SK-N-SH treated with all-trans-retinoic acid at 6 μM for 48 hours (cell line): ENCODE results near the gene BBOF1.

Experiments used
- ATAC-seq: fragments of 200-7000 bp; cut with Tn5 transposase; 3 replicates; pipeline ENCODE4 v1.9.1; 2020; ENCODE audit warnings: mild to moderate bottlenecking, moderate library complexity
- ARNTL ChIP-seq: fragments of 450-650 bp; formaldehyde crosslinking; IDR thresholded peaks from 2 replicates; pipeline ENCODE4 v1.5.0; 2020; ENCODE audit warnings: low read depth, mild to moderate bottlenecking, moderate library complexity, borderline replicate concordance
- BACH2 ChIP-seq: fragments of 250-450 bp; sonication (Bioruptor Pico); IDR thresholded peaks from 2 replicates; pipeline ENCODE4 v1.9.0; 2021; ENCODE audit warnings: mild to moderate bottlenecking, borderline replicate concordance
- CSDC2 ChIP-seq: fragments of 250-450 bp; sonication (Bioruptor Pico); IDR thresholded peaks from 2 replicates; pipeline ENCODE4 v1.5.0; 2020; ENCODE audit warnings: mild to moderate bottlenecking, moderate library complexity
- ESRRG ChIP-seq: fragments of 250-450 bp; sonication (Bioruptor Pico); IDR thresholded peaks from 2 replicates; pipeline ENCODE4 v1.6.1; 2021; ENCODE audit warnings: mild to moderate bottlenecking
- GLIS3 ChIP-seq: fragments of 250-450 bp; sonication (Bioruptor Pico); IDR thresholded peaks from 2 replicates; pipeline ENCODE4 v1.5.0; 2020; ENCODE audit warnings: mild to moderate bottlenecking, moderate library complexity
- ISL1 ChIP-seq: fragments of 250-450 bp; sonication (Bioruptor Pico); IDR thresholded peaks from 2 replicates; pipeline ENCODE4 v2.1.2; 2022; ENCODE audit warnings: mild to moderate bottlenecking, moderate library complexity
- OSR1 ChIP-seq: fragments of 250-450 bp; sonication (Bioruptor Pico); IDR thresholded peaks from 2 replicates; pipeline ENCODE4 v1.8.0; 2022; ENCODE audit warnings: moderate library complexity, mild to moderate bottlenecking, inconsistent platforms
- PPARA ChIP-seq: fragments of 250-450 bp; sonication (Bioruptor Pico); IDR thresholded peaks from 2 replicates; pipeline ENCODE4 v1.5.0; 2020; ENCODE audit warnings: mild to moderate bottlenecking, borderline replicate concordance
- RARB ChIP-seq: fragments of 250-450 bp; sonication (Bioruptor Pico); IDR thresholded peaks from 2 replicates; pipeline ENCODE4 v1.8.0; 2021; ENCODE audit warnings: mild to moderate bottlenecking, moderate library complexity
- SNAI2 ChIP-seq: fragments of 250-450 bp; sonication (Bioruptor Pico); IDR thresholded peaks from 2 replicates; pipeline ENCODE4 v1.5.0; 2020; ENCODE audit warnings: mild to moderate bottlenecking, moderate library complexity
- TCF4 ChIP-seq: fragments of 250-450 bp; sonication (Bioruptor Pico); IDR thresholded peaks from 2 replicates; pipeline ENCODE4 v1.8.0; 2021; ENCODE audit warnings: mild to moderate bottlenecking, moderate library complexity, borderline replicate concordance
- TOX ChIP-seq: fragments of 250-450 bp; sonication (Bioruptor Pico); IDR thresholded peaks from 2 replicates; pipeline ENCODE4 v1.8.0; 2021; ENCODE audit warnings: mild to moderate bottlenecking, moderate library complexity, borderline replicate concordance
- ZC3H10 ChIP-seq: fragments of 250-450 bp; sonication (Bioruptor Pico); IDR thresholded peaks from 2 replicates; pipeline ENCODE4 v1.5.1; 2021; ENCODE audit warnings: mild to moderate bottlenecking, moderate library complexity
- ZNF565 ChIP-seq: fragments of 450-650 bp; formaldehyde crosslinking; conservative IDR thresholded peaks from 2 replicates; pipeline ENCODE4 v1.5.0; 2020; ENCODE audit warnings: low read depth, mild to moderate bottlenecking, moderate library complexity
- ZNF8 ChIP-seq: fragments of 450-650 bp; formaldehyde crosslinking; IDR thresholded peaks from 2 replicates; pipeline ENCODE4 v1.5.0; 2020; ENCODE audit warnings: mild to moderate bottlenecking, moderate library complexity
- TF ChIP-seq, protein P1 (sequence below): fragments of 250-450 bp; sonication (Bioruptor Pico); IDR thresholded peaks from 2 replicates; pipeline ENCODE4 v1.5.1; 2020; ENCODE audit warnings: low read depth, mild to moderate bottlenecking, moderate library complexity
- TF ChIP-seq, protein P2 (sequence below): fragments of 250-450 bp; sonication (Bioruptor Pico); IDR thresholded peaks from 2 replicates; pipeline ENCODE4 v1.8.0; 2021; ENCODE audit warnings: low read depth, mild to moderate bottlenecking, moderate library complexity, borderline replicate concordance
- TF ChIP-seq, protein P3 (sequence below): fragments of 250-450 bp; sonication (Bioruptor Pico); IDR thresholded peaks from 2 replicates; pipeline ENCODE4 v1.5.0; 2020; ENCODE audit warnings: mild to moderate bottlenecking, moderate library complexity
- TF ChIP-seq, protein P4 (sequence below): fragments of 250-450 bp; sonication (Bioruptor Pico); IDR thresholded peaks from 2 replicates; pipeline ENCODE4 v1.5.1; 2021; ENCODE audit warnings: mild to moderate bottlenecking, moderate library complexity
- TF ChIP-seq, protein P5 (sequence below): fragments of 250-450 bp; sonication (Bioruptor Pico); IDR thresholded peaks from 2 replicates; pipeline ENCODE4 v1.8.0; 2020; ENCODE audit warnings: mild to moderate bottlenecking, moderate library complexity, borderline replicate concordance

Gene BBOF1

DNA sequence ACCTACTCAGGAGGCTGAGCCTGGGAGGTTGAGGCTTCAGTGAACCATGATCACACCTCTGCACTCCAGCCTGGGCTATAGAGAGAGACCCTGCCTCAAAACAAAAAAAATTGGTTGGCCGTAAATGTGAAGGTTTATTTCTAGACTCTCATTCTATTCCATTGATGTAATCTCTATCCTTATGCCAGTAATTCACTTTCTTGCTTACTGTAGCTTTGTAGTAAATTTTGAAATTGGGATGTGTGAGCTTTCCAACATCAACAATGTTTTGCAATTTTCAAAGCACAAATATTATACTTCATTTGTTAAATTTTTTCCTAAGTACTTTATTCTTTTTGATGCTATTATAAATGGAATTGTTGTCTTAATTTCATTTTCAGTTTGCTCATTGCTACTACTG lies 90.2 kb downstream of the BBOF1 start:
- ATAC-seq, result no peak
- TF ChIP-seq CSDC2 (CRISPR knock-in tag), result no peak
- TF ChIP-seq GLIS3 (CRISPR knock-in tag), result no peak
- TF ChIP-seq TCF4, result no peak
- no peak for TF ChIP-seq TOX (CRISPR knock-in tag)
- TF ChIP-seq RARB, result no peak
- TF ChIP-seq, protein P1, sequence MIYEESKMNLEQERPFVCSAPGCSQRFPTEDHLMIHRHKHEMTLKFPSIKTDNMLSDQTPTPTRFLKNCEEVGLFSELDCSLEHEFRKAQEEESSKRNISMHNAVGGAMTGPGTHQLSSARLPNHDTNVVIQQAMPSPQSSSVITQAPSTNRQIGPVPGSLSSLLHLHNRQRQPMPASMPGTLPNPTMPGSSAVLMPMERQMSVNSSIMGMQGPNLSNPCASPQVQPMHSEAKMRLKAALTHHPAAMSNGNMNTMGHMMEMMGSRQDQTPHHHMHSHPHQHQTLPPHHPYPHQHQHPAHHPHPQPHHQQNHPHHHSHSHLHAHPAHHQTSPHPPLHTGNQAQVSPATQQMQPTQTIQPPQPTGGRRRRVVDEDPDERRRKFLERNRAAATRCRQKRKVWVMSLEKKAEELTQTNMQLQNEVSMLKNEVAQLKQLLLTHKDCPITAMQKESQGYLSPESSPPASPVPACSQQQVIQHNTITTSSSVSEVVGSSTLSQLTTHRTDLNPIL, result no peak
- TF ChIP-seq ESRRG (CRISPR knock-in tag), result no peak
- TF ChIP-seq ZNF565, result no peak
- TF ChIP-seq, protein P2, sequence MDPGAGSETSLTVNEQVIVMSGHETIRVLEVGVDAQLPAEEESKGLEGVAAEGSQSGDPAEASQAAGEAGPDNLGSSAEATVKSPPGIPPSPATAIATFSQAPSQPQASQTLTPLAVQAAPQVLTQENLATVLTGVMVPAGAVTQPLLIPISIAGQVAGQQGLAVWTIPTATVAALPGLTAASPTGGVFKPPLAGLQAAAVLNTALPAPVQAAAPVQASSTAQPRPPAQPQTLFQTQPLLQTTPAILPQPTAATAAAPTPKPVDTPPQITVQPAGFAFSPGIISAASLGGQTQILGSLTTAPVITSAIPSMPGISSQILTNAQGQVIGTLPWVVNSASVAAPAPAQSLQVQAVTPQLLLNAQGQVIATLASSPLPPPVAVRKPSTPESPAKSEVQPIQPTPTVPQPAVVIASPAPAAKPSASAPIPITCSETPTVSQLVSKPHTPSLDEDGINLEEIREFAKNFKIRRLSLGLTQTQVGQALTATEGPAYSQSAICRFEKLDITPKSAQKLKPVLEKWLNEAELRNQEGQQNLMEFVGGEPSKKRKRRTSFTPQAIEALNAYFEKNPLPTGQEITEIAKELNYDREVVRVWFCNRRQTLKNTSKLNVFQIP (CRISPR knock-in tag), result no peak
- TF ChIP-seq ARNTL (CRISPR knock-in tag), result no peak
- no peak for TF ChIP-seq ZNF8 (CRISPR knock-in tag)
- no peak for TF ChIP-seq ZC3H10 (CRISPR knock-in tag)
- TF ChIP-seq, protein P3, sequence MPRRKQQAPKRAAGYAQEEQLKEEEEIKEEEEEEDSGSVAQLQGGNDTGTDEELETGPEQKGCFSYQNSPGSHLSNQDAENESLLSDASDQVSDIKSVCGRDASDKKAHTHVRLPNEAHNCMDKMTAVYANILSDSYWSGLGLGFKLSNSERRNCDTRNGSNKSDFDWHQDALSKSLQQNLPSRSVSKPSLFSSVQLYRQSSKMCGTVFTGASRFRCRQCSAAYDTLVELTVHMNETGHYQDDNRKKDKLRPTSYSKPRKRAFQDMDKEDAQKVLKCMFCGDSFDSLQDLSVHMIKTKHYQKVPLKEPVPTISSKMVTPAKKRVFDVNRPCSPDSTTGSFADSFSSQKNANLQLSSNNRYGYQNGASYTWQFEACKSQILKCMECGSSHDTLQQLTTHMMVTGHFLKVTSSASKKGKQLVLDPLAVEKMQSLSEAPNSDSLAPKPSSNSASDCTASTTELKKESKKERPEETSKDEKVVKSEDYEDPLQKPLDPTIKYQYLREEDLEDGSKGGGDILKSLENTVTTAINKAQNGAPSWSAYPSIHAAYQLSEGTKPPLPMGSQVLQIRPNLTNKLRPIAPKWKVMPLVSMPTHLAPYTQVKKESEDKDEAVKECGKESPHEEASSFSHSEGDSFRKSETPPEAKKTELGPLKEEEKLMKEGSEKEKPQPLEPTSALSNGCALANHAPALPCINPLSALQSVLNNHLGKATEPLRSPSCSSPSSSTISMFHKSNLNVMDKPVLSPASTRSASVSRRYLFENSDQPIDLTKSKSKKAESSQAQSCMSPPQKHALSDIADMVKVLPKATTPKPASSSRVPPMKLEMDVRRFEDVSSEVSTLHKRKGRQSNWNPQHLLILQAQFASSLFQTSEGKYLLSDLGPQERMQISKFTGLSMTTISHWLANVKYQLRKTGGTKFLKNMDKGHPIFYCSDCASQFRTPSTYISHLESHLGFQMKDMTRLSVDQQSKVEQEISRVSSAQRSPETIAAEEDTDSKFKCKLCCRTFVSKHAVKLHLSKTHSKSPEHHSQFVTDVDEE (CRISPR knock-in tag), result no peak
- no peak for TF ChIP-seq OSR1
- no peak for TF ChIP-seq SNAI2 (CRISPR knock-in tag)
- no peak for TF ChIP-seq PPARA (CRISPR knock-in tag)
- TF ChIP-seq, protein P4, sequence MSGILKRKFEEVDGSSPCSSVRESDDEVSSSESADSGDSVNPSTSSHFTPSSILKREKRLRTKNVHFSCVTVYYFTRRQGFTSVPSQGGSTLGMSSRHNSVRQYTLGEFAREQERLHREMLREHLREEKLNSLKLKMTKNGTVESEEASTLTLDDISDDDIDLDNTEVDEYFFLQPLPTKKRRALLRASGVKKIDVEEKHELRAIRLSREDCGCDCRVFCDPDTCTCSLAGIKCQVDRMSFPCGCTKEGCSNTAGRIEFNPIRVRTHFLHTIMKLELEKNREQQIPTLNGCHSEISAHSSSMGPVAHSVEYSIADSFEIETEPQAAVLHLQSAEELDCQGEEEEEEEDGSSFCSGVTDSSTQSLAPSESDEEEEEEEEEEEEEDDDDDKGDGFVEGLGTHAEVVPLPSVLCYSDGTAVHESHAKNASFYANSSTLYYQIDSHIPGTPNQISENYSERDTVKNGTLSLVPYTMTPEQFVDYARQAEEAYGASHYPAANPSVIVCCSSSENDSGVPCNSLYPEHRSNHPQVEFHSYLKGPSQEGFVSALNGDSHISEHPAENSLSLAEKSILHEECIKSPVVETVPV (CRISPR knock-in tag), result no peak
- TF ChIP-seq, protein P5, sequence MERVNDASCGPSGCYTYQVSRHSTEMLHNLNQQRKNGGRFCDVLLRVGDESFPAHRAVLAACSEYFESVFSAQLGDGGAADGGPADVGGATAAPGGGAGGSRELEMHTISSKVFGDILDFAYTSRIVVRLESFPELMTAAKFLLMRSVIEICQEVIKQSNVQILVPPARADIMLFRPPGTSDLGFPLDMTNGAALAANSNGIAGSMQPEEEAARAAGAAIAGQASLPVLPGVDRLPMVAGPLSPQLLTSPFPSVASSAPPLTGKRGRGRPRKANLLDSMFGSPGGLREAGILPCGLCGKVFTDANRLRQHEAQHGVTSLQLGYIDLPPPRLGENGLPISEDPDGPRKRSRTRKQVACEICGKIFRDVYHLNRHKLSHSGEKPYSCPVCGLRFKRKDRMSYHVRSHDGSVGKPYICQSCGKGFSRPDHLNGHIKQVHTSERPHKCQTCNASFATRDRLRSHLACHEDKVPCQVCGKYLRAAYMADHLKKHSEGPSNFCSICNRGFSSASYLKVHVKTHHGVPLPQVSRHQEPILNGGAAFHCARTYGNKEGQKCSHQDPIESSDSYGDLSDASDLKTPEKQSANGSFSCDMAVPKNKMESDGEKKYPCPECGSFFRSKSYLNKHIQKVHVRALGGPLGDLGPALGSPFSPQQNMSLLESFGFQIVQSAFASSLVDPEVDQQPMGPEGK (CRISPR knock-in tag), result no peak
- TF ChIP-seq BACH2, result no peak
- TF ChIP-seq ISL1 (CRISPR knock-in tag), result no peak
- TF ChIP-seq, all 23 proteins: peak for 0

DNA sequence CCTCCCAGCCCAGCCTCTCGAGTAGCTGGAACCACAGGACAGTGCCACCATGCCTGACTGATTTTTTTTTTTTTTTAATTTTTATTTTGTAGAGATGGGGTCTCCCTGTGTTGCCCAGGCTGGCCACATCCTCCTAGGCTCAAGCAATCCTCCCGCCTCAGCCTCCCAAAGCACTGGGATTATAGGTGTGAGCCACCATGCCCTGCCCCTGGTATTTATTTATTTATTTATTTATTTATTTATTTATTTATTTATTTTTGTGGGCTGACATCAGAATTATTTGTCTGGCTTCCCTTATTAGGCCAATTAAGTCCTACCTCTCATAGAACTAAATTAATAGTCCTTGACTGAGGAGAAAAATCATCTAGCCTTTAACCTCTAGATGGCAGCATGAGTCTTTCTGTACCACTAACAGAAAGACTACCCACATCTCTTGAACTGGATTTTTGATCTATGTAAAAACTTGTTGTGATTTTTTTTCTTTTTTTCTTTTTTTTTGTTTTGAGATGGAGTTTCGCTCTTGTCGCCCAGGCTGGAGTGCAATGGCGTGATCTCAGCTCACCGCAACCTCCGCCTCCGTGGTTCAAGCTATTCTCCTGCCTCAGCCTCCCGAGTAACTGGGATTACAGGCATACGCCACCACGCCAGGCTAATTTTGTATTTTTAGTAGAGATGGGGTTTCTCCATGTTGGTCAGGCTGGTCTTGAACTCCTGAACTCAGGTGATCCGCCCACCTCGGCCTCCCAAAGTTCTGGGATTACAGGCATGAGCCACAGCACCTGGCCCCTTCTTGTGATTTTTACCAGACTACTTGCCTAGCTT lies 92.5 kb downstream of the BBOF1 start:
- peak; percentile 93 for ATAC-seq
